ENCODE data around the gene CAMSAP1. TPM values are rescaled to one million over a fixed set of nuclear protein-coding genes. Genes with fewer than 3 reads are reported as not detected.

The CAMSAP1 gene
- polyA plus RNA-seq, 3 donors: 0.71 to 9.0 (median 0.75) TPM

- DNase-seq: no peak
These were observed 137.2 kb downstream of the CAMSAP1 start for GRCh38 chr9:135770203-135770535.

GRCh38 chr9:135769489-135770202 lies 137.7 kb downstream of the CAMSAP1 start:
- H4K20me1 ChIP-seq (ENCODE audit: insufficient read depth, low read length): no peaks in the 10 kb centered on the region
- peaks cover 28 to 34% of the 10 kb centered on the region in 2 donors for H3K9me3 ChIP-seq (replicated peaks in 1 of 2; ENCODE audit: control insufficient read depth in 1 of 2, insufficient read depth in 1 of 2, low read length in 2 of 2)
- no peak overlapping the region for H3K27ac ChIP-seq (ENCODE audit: low read depth in 1 of 2, low read length in 2 of 2)
- no peaks in the 10 kb centered on the region for H3K4me1 ChIP-seq (ENCODE audit: control insufficient read depth in 1 of 2, insufficient read depth in 2 of 2, low read length in 2 of 2)
- no peaks in the 10 kb centered on the region for H3K36me3 ChIP-seq (replicated peaks in 1 of 2; ENCODE audit: control insufficient read depth in 1 of 2, insufficient read depth in 2 of 2, low read length in 2 of 2)
- no peak overlapping the region for H3K4me2 ChIP-seq (replicated peaks; ENCODE audit: extremely low read depth, low read length, poor library complexity, severe bottlenecking)
- H3K4me3 ChIP-seq (replicated peaks in 1 of 3; ENCODE audit: low read depth in 2 of 3, low read length in 3 of 3): no peak overlapping the region
- no peak overlapping the region for H3K4me3 Mint-ChIP-seq
- no peaks in the 10 kb centered on the region for H3K79me2 ChIP-seq (ENCODE audit: insufficient read depth, low read length)
- no peak overlapping the region for H3K9ac ChIP-seq (ENCODE audit: insufficient read depth, low read length, poor library complexity, severe bottlenecking)
- TF ChIP-seq CTCF (IDR thresholded peaks at IDR 0.05): no peak
- no peak overlapping the region for H2AFZ ChIP-seq (ENCODE audit: insufficient read depth, low read depth, low read length, poor library complexity, severe bottlenecking)
- H3K36me3 Mint-ChIP-seq: no peaks in the 10 kb centered on the region
- peaks cover 0 to 1% (median 0%) of the 10 kb centered on the region in 3 donors for H3K27me3 Mint-ChIP-seq (ENCODE audit: low read depth in 3 of 3)
- H3K27me3 ChIP-seq (ENCODE audit: control insufficient read depth in 2 of 2, insufficient read depth in 2 of 2, low read length in 2 of 2): no peaks in the 10 kb centered on the region
- intact Hi-C loops (cut with micrococcal nuclease): no loop called here
- no peaks in the 10 kb centered on the region for H3K4me1 Mint-ChIP-seq
- peaks cover 29 to 48% (median 35%) of the 10 kb centered on the region in 7 donors for H3K9me3 Mint-ChIP-seq
- DNase-seq: no peak
- no peak overlapping the region for H3K27ac Mint-ChIP-seq
- 93% methylated on average over 18 of the region's 32 CpGs for WGBS (ENCODE audit: insufficient coverage)

More at GRCh38 chr9:135770203-135770535, 137.2 kb downstream of the CAMSAP1 start:
- Mint-ChIP-seq H3K4me1 (no peaks in the 10 kb centered on the region), H3K9me3 (peaks cover 24 to 43% (median 31%) of the 10 kb centered on the region in 7 donors), H3K36me3 (no peaks in the 10 kb centered on the region), H3K4me3 (no peak overlapping the region), H3K27ac (no peak overlapping the region), H3K27me3 (ENCODE audit: low read depth in 3 of 3) (peaks cover 0 to 1% (median 0%) of the 10 kb centered on the region in 3 donors)
- no peaks in the 10 kb centered on the region for H3K27me3 ChIP-seq (ENCODE audit: control insufficient read depth in 2 of 2, insufficient read depth in 2 of 2, low read length in 2 of 2)
- intact Hi-C loops (cut with micrococcal nuclease): no loop called here
- H3K9ac ChIP-seq (ENCODE audit: insufficient read depth, low read length, poor library complexity, severe bottlenecking): no peak overlapping the region
- no peak overlapping the region for H2AFZ ChIP-seq (ENCODE audit: insufficient read depth, low read depth, low read length, poor library complexity, severe bottlenecking)
- H3K36me3 ChIP-seq (replicated peaks in 1 of 2; ENCODE audit: control insufficient read depth in 1 of 2, insufficient read depth in 2 of 2, low read length in 2 of 2): no peaks in the 10 kb centered on the region
- no peaks in the 10 kb centered on the region for H3K4me1 ChIP-seq (ENCODE audit: control insufficient read depth in 1 of 2, insufficient read depth in 2 of 2, low read length in 2 of 2)
- no peak for TF ChIP-seq CTCF (IDR thresholded peaks at IDR 0.05)
- no peak overlapping the region for H3K27ac ChIP-seq (ENCODE audit: low read depth in 1 of 2, low read length in 2 of 2)
- no peaks in the 10 kb centered on the region for H4K20me1 ChIP-seq (ENCODE audit: insufficient read depth, low read length)
- H3K4me3 ChIP-seq (replicated peaks in 1 of 3; ENCODE audit: low read depth in 2 of 3, low read length in 3 of 3): no peak overlapping the region
- H3K9me3 ChIP-seq (replicated peaks in 1 of 2; ENCODE audit: control insufficient read depth in 1 of 2, insufficient read depth in 1 of 2, low read length in 2 of 2): peaks cover 27 to 29% of the 10 kb centered on the region in 2 donors
- 80% methylated on average over 19 of the region's 19 CpGs for WGBS (ENCODE audit: insufficient coverage)
- H3K79me2 ChIP-seq (ENCODE audit: insufficient read depth, low read length): no peaks in the 10 kb centered on the region
- no peak overlapping the region for H3K4me2 ChIP-seq (replicated peaks; ENCODE audit: extremely low read depth, low read length, poor library complexity, severe bottlenecking)

All from CD14-positive monocyte (primary cell).